GM12874 (cell line): ENCODE results near the gene KLHL25.
A peak's percentile ranks its signal among the peaks of the same experiment; 100 is the strongest.

Source experiments
- CTCF ChIP-seq: IDR thresholded peaks from 2 replicates; pipeline ENCODE4 v1.5.1; 2011; ENCODE audit warnings: low read depth, mild to moderate bottlenecking, control low read depth, low read length, moderate library complexity; ENCODE audit not compliant: insufficient read depth

The KLHL25 gene

GRCh38 chr15:85834651-85835050 lies 39.9 kb upstream of the KLHL25 start:
- no peak for TF ChIP-seq CTCF

GRCh38 chr15:85832394-85832793 lies 37.7 kb upstream of the KLHL25 start:
- TF ChIP-seq CTCF = no peak

GRCh38 chr15:85831415-85832113 lies 36.8 kb upstream of the KLHL25 start:
- peak; percentile 49 for TF ChIP-seq CTCF

- TF ChIP-seq CTCF = no peak
Measured at GRCh38 chr15:85828874-85829273, 34.1 kb upstream of the KLHL25 start.

GRCh38 chr15:85828126-85828525 lies 33.4 kb upstream of the KLHL25 start:
- TF ChIP-seq CTCF = no peak

GRCh38 chr15:85826756-85827515 lies 32.2 kb upstream of the KLHL25 start:
- TF ChIP-seq CTCF = no peak

GRCh38 chr15:85825719-85826118 lies 31.0 kb upstream of the KLHL25 start:
- no peak for TF ChIP-seq CTCF
